Mesendoderm (in vitro differentiated cells): ENCODE measurements around the gene EHBP1L1. TPM values are rescaled to one million over a fixed set of nuclear protein-coding genes. Genes with fewer than 3 reads are reported as not detected.

ENCODE experiments used
- DNase-seq: peaks from one replicate; pipeline ENCODE4 v3.0.0; 2013
- H2AK5ac ChIP-seq: 2 replicates; pipeline ENCODE4 v1.6.1; 2013; ENCODE audit warnings: low read length, inconsistent platforms
- H2BK120ac ChIP-seq: 2 replicates; pipeline ENCODE4 v1.6.1; 2013; ENCODE audit warnings: low read depth, mild to moderate bottlenecking, low read length, moderate library complexity, mixed read lengths
- H2BK15ac ChIP-seq: replicated peaks from 2 replicates; pipeline ENCODE4 v1.6.1; 2013; ENCODE audit warnings: low read depth, mild to moderate bottlenecking, moderate library complexity
- H2BK5ac ChIP-seq: 2 replicates; pipeline ENCODE4 v1.6.1; 2013; ENCODE audit warnings: low read length, inconsistent platforms
- H3K18ac ChIP-seq: 2 replicates; pipeline ENCODE4 v1.6.1; 2013; ENCODE audit warnings: mild to moderate bottlenecking, low read length, mixed read lengths
- H3K23ac ChIP-seq: one replicate; pipeline ENCODE4 v1.6.1; 2013; ENCODE audit warnings: low read length
- H3K27ac ChIP-seq: 2 replicates; pipeline ENCODE4 v1.5.1; 2013; ENCODE audit warnings: low read depth, mild to moderate bottlenecking, inconsistent platforms, low read length, moderate library complexity
- H3K27me3 ChIP-seq: 2 replicates; pipeline ENCODE4 v1.6.1; 2013; ENCODE audit warnings: low read length, control low read depth, mild to moderate bottlenecking, inconsistent platforms; ENCODE audit not compliant: insufficient read depth, poor library complexity
- H3K36me3 ChIP-seq: 2 replicates; pipeline ENCODE4 v1.6.1; 2013; ENCODE audit warnings: low read length, inconsistent platforms; ENCODE audit not compliant: control insufficient read depth, insufficient read depth
- H3K4ac ChIP-seq: one replicate; pipeline ENCODE4 v1.6.1; 2013; ENCODE audit warnings: low read depth, mild to moderate bottlenecking, low read length, moderate library complexity
- H3K4me1 ChIP-seq: 2 replicates; pipeline ENCODE4 v1.6.1; 2013; ENCODE audit warnings: low read depth, low read length, inconsistent platforms; ENCODE audit not compliant: control insufficient read depth
- H3K4me2 ChIP-seq: 2 replicates; pipeline ENCODE4 v1.6.1; 2013; ENCODE audit warnings: low read length
- H3K4me3 ChIP-seq: 2 replicates; pipeline ENCODE4 v1.5.1; 2013; ENCODE audit warnings: mild to moderate bottlenecking, low read length
- H3K56ac ChIP-seq: one replicate; pipeline ENCODE4 v1.6.1; 2013; ENCODE audit warnings: low read length
- H3K79me1 ChIP-seq: 2 replicates; pipeline ENCODE4 v1.6.1; 2013; ENCODE audit warnings: low read length, inconsistent platforms
- H3K79me2 ChIP-seq: 2 replicates; pipeline ENCODE4 v1.6.1; 2013; ENCODE audit warnings: mild to moderate bottlenecking, low read length; ENCODE audit not compliant: control insufficient read depth, insufficient read depth
- H3K9ac ChIP-seq: 2 replicates; pipeline ENCODE4 v1.6.1; 2013; ENCODE audit warnings: low read length, inconsistent platforms
- H4K5ac ChIP-seq: one replicate; pipeline ENCODE4 v1.6.1; 2013; ENCODE audit warnings: low read length
- H4K8ac ChIP-seq: one replicate; pipeline ENCODE4 v1.6.1; 2013; ENCODE audit warnings: low read depth, mild to moderate bottlenecking, control low read depth, low read length, moderate library complexity
- WGBS: extraction: QIAGEN DNeasy Blood & Tissue Kit; methylation state at CpG from one replicate; pipeline ENCODE4 v1.1.7; 2013; ENCODE audit warnings: low lambda C conversion rate, missing lambda C conversion rate; ENCODE audit not compliant: insufficient coverage; ENCODE audit errors: extremely low coverage; 5-methylcytosine and 5-hydroxymethylcytosine counted together
- polyA plus RNA-seq, 2 experiments: library from polyadenylated mRNA; stranded (reverse); fragments of 200-250 nt; gene quantifications; one replicate each; pipeline ENCODE4 v1.2.3, GENCODE V29; 2013

Gene EHBP1L1
- polyA plus RNA-seq (2013, experiment 1 of 2): 1.5 TPM
- polyA plus RNA-seq (2013, experiment 2 of 2): 2.7 TPM

DNA sequence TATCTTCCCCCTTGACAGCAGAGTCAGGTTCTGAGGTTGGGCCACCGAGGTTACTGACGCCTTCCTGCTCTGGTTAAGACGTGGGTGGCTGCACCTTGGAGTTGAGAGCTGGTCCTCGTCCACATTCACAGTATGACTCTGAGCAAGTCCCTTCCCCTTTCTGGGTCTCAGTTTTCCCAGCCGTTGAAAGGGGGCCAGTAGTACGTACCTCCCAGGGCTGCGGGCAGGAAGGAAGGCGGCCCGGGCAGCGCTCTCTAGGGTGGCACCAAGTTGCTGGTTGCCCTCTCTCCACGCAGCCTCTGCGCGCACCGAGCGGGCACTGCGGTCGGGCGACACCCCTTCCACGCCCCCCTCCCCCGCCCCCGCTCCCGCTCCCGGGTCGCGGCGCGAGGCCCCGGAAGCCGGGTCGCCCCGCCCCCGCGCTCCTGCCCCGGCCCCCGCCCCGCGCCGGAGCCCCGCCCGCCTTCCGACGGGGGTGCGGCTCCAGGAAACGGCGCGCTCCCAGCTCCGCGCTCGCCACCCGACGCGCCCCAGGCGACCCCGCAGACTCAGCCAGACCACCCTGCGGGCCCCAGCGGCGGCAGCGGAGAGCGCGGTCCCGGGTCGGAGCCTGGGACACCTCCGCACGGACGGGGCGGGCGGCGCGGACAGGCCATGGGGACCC lies at the start of gene EHBP1L1:
EHBP1L1 (plus strand) TSS at position 486 of the 664 bp plus-strand sequence. CDS start 250 bp downstream, outside the sequence.
- no CpG with 5 or more reads among the region's 69 CpGs for WGBS
- Histone ChIP-seq H2BK120ac (no peak within 1 kb of the TSS), H4K5ac (no peak within 1 kb of the TSS), H3K56ac (peak within 1 kb of the TSS; percentile 79), H3K4ac (no peak within 1 kb of the TSS), H3K23ac (no peak within 1 kb of the TSS), H3K4me3 (no peak within 1 kb of the TSS), H3K9ac (peak within 1 kb of the TSS; percentile 72), H3K79me2 (peaks cover 5% of the 10 kb centered on the region), H3K79me1 (peaks cover 7% of the 10 kb centered on the region), H2BK5ac (no peak within 1 kb of the TSS), H3K4me1 (peaks cover 8% of the 10 kb centered on the region), H2BK15ac (no peak within 1 kb of the TSS), H3K27ac (no peak within 1 kb of the TSS), H3K27me3 (no peaks in the 10 kb centered on the region), H3K4me2 (peak within 1 kb of the TSS; percentile 60), H4K8ac (no peak within 1 kb of the TSS), H3K36me3 (no peaks in the 10 kb centered on the region), H2AK5ac (no peak within 1 kb of the TSS), H3K18ac (peak within 1 kb of the TSS; percentile 35)
- peak; percentile 39 for DNase-seq

DNA sequence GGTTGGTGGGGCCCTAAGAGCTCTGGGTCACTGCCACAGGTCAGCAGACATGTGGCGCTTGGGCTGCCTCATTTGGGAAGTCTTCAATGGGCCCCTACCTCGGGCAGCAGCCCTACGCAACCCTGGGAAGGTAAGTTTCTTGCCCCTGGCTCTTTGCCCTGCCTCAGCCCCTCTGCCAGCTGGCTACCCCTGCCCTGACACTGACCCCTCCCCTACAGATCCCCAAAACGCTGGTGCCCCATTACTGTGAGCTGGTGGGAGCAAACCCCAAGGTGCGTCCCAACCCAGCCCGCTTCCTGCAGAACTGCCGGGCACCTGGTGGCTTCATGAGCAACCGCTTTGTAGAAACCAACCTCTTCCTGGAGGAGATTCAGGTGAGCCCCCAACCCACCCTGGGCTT lies 49.1 kb upstream of the EHBP1L1 start:
- no CpG with 5 or more reads among the region's 8 CpGs for WGBS
- no peak overlapping the region for H3K56ac ChIP-seq
- peaks cover 6% of the 10 kb centered on the region for H3K36me3 ChIP-seq

DNA sequence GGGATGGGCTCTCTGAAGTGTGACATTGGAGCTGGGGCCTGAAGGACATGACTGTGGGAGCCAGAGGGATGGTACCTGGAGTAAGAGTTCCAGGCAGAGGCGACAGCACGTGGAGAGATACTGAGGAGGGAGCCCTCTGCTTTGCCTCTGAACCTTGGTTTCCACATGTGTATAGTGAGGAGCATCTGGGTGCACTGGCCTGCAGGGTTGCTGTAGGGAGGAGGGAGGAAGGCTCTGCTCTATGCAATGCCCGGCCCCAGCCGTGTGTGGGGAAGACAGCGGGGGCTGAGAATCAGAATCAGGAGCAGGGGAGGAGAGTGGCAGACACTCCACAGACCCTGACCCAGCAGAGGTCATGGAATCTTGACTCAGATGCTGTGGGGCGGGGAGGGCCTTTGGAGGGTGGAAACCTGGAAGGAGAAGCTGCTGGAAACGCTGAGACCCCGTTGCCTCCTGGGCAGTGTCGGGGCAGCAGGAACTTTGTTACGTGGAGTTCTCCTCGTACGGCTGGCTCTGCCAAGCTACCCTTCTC lies 47.0 kb upstream of the EHBP1L1 start:
- no CpG with 5 or more reads among the region's 12 CpGs for WGBS

More for the DNA sequence above, 49.1 kb upstream of the EHBP1L1 start:
- H3K79me1 ChIP-seq: peaks cover 10% of the 10 kb centered on the region
- no peak overlapping the region for H3K9ac ChIP-seq
- no peak overlapping the region for H3K4ac ChIP-seq
- no peak overlapping the region for H2BK5ac ChIP-seq
- no peak overlapping the region for H3K4me2 ChIP-seq
- no peak overlapping the region for H3K4me3 ChIP-seq
- H3K27ac ChIP-seq: no peak overlapping the region
- H4K8ac ChIP-seq: no peak overlapping the region
- no peak overlapping the region for H2BK15ac ChIP-seq
- no peak overlapping the region for H3K23ac ChIP-seq
- H3K79me2 ChIP-seq: peaks cover 5% of the 10 kb centered on the region
- no peak overlapping the region for H2BK120ac ChIP-seq
- no peaks in the 10 kb centered on the region for H3K27me3 ChIP-seq
- no peak overlapping the region for H2AK5ac ChIP-seq
- no peaks in the 10 kb centered on the region for H3K4me1 ChIP-seq
- H3K18ac ChIP-seq: no peak overlapping the region
- no peak overlapping the region for H4K5ac ChIP-seq
- DNase-seq: no peak

DNA sequence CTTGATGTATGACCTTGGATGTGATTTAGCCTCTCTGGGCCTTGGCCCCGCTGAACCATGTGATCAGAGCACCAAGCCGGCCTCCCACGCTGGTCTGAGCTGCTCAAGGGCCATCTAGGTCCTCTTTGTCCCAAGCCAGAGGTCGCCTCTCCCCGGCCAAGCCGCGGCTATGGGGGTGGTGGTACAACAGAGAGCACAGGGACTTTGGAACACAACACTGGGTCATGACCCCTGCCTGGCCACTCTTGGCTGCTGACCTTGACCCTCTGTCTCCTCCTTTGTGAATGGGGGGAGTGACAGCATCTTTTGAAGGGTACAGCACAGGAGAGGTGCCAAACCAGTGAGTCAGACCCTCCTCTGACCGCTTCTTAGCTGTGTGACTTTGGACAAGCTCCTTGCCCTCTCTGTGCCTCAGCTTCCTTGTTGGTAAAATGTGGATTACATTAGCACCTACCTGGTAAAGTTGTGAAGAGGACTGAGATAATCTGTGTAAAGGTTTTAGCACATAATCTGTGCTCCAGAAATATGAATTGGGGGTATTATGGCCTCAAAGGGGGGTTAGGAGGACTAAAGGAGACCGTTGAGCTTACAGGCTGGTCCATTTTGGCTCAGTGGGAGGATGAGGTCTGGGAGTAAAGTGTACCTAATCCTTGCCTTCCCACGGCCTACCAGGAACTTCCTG lies 46.2 kb upstream of the EHBP1L1 start:
- Histone ChIP-seq H2BK15ac (no peak overlapping the region), H2BK5ac (no peak overlapping the region), H4K8ac (no peak overlapping the region), H3K18ac (no peak overlapping the region), H3K79me2 (peaks cover 5% of the 10 kb centered on the region), H3K4ac (no peak overlapping the region), H4K5ac (no peak overlapping the region), H3K79me1 (peaks cover 10% of the 10 kb centered on the region), H3K27ac (no peak overlapping the region), H3K4me2 (no peak overlapping the region), H3K36me3 (peaks cover 12% of the 10 kb centered on the region), H3K4me3 (no peak overlapping the region), H3K56ac (no peak overlapping the region), H3K27me3 (no peaks in the 10 kb centered on the region), H3K4me1 (no peaks in the 10 kb centered on the region), H2BK120ac (no peak overlapping the region), H3K23ac (no peak overlapping the region), H3K9ac (no peak overlapping the region), H2AK5ac (no peak overlapping the region)
- no CpG with 5 or more reads among the region's 10 CpGs for WGBS
- no peak for DNase-seq

More for the DNA sequence above, 47.0 kb upstream of the EHBP1L1 start:
- Histone ChIP-seq H3K4ac (no peak overlapping the region), H3K4me2 (no peak overlapping the region), H3K18ac (no peak overlapping the region), H2BK120ac (no peak overlapping the region), H3K4me1 (no peaks in the 10 kb centered on the region), H4K8ac (no peak overlapping the region), H3K4me3 (no peak overlapping the region), H4K5ac (no peak overlapping the region), H3K79me1 (peaks cover 10% of the 10 kb centered on the region), H3K23ac (no peak overlapping the region), H3K56ac (no peak overlapping the region), H3K9ac (no peak overlapping the region), H2AK5ac (no peak overlapping the region), H2BK15ac (no peak overlapping the region), H3K79me2 (peaks cover 5% of the 10 kb centered on the region), H2BK5ac (no peak overlapping the region), H3K27me3 (no peaks in the 10 kb centered on the region), H3K27ac (no peak overlapping the region), H3K36me3 (peaks cover 12% of the 10 kb centered on the region)
- no peak for DNase-seq

DNA sequence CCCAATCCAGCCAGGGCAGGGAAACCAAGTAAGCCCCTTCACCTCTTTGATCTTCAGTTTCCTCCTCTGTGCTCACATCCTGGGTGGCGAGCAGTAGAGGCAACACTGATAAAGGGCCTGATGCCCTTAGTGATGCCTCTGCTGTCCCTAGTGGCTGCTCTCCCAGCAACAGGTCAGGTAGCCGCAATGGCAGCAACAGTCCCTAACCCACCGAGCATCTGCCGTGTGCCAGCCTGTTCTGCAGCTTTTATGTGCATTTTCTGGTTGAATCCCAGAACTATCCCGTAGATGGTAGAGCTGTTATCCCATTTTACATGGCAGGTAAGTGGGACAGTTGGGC lies 45.7 kb upstream of the EHBP1L1 start:
- Histone ChIP-seq H3K4me3 (no peak overlapping the region), H3K4me1 (no peaks in the 10 kb centered on the region), H3K79me2 (peaks cover 5% of the 10 kb centered on the region), H3K27me3 (no peaks in the 10 kb centered on the region), H2BK5ac (no peak overlapping the region), H3K79me1 (peaks cover 10% of the 10 kb centered on the region), H2BK15ac (no peak overlapping the region), H3K23ac (no peak overlapping the region), H3K9ac (no peak overlapping the region), H2BK120ac (no peak overlapping the region), H3K27ac (no peak overlapping the region), H4K5ac (no peak overlapping the region), H3K4me2 (no peak overlapping the region), H3K56ac (no peak overlapping the region), H4K8ac (no peak overlapping the region), H3K4ac (no peak overlapping the region), H2AK5ac (no peak overlapping the region), H3K18ac (no peak overlapping the region), H3K36me3 (peaks cover 12% of the 10 kb centered on the region)
- peak; percentile 68 for DNase-seq
- WGBS: no CpG with 5 or more reads among the region's 5 CpGs
